ENCODE data around the gene CCDC85C.

Gene CCDC85C

DNA sequence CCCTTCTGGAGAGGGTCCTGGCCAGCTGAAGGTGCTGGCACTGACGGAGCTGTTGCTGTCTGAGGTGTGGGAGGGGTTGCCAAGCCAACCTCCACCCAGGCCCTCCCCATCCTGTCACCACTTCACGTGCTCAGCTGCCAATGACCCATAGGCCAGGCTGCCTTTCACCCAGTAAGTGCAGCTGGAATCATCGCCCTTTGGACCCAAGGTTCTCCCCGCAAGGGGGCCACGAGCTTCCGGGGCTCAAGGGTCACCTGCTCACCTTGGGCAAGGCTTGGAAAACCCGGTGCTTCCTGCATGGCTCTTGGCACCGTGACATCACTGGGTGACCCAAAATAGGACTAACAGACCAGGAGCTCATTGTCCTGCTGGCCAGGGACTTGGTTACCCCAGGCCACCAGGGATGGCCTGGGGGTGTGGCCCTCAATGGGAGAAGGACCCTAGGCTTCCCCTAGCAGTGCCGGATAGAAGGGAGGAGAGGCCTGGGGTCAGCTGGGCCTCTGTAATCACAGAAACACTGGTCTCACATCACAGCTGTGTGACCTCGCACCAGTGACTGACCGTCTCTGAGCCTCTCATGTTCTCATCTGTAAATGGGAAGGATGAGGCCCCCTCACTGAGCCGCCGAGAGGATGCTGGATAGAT is 51.3 kb downstream of the CCDC85C start:
- no peak for DNase-seq

DNA sequence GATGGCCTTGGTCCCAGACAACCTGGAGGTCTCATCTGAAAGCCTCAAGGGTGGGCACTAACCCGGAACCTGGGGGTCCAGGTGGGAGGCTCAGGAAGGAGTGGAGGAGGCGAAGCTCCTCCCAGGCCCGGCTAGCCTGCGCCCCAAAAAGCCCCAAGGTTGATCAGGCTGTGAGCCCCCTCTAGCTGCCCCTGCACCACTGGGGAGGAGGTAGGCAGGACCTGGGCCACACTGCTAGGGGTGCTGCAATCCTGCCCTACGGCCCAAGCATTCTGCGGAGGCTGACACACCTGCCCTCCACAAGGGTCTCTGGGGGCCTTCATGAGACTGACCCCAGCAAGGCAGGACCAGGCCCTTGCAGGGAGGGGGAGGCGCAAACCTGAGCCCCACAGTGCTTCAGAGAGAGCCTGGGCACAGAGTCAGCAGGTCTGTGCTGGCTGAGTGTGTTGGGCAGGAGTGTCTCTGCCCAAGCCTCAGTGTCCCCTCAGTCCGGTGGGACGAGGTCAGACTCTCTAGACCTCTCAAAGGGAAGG is 51.9 kb downstream of the CCDC85C start:
- no peak for DNase-seq

DNA sequence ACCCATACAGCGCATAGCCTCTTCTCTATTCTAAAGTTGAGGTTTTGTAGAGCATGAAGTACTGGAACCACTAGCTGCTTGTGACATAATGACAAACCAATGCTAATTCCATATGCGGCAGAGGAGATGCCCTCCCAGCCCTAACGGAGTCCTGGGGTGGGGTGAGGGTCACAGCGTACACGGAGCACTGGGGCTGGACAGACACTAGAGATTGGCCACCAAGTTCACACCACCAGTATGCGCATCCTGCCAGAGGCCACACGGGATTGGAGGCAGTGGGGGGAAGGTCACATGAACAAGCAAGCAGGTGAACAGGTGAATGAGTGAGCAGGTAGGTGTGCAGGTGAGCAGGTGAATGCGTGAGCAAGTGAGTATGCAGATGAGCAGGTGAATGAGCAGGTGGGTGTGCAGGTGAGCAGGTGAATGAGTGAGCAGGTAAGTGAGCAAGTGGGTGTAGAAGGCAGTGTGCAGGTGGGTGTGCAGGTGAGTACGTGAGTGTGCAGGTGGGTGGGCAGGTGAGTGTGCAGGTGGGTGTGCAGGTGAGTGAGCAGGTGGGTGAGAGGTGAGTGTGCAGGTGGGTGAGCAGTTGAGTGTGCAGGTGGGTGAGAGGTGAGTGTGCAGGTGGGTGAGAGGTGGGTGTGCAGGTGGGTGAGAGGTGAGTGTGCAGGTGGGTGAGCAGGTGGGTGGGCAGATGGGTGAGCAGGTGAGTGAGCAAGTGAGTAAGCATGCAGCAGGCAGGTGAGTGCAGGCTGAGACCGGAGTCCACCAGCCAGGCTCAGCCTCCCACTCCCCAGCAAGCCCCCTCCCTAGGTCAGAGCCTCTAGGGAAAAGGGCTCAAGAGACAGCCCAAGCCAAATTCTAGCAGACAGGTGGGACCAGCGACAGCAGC is 52.7 kb downstream of the CCDC85C start:
- DNase-seq: no peak

DNA sequence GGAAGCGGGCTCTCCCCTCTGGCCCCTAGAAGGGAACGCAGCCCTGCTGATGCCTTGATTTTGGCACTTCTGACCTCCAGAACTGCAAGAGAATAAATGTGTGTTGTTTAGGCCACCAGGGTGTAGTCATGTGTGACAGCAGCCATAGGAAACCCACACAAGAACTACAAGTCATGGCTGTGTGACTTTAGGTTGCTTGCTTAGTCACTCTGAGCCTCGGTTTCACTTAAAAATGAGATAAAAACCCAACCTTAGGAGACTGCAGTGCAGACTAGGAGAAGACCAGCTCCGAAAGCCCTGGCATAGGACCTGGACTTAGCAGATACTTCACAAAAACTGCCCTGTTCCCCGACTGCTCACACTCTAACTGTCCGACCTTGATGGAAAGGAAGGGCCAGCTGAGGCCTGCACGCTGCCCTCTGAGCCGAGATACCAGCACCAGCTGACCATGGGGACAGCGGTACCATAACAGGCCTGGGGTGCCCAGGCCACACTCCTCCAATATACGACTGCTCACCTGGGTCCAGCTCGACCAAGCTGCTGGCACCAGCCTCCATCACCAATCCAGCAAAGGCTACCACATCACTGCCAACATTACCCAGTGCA is 53.5 kb downstream of the CCDC85C start:
- no peak for DNase-seq

DNA sequence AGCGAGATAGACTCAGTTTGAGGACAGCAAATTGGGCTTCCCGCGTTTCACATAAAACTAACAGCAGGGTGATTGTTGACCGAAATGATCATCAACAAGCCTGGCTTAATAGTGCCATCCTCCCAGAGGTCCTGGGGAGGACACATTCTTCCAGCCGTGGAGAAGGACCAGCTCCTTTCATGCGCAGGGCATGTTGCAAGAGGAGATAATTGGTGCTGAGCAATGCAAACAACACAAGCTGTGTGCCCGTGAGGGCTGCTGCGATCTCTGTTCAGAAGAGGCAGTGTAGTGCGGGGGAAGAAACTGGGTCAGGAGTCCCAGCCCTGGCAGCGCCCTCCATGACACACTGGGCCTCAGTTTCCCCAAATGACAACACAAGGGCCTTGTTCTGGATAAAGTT is 54.3 kb downstream of the CCDC85C start:
- DNase-seq: no peak

DNA sequence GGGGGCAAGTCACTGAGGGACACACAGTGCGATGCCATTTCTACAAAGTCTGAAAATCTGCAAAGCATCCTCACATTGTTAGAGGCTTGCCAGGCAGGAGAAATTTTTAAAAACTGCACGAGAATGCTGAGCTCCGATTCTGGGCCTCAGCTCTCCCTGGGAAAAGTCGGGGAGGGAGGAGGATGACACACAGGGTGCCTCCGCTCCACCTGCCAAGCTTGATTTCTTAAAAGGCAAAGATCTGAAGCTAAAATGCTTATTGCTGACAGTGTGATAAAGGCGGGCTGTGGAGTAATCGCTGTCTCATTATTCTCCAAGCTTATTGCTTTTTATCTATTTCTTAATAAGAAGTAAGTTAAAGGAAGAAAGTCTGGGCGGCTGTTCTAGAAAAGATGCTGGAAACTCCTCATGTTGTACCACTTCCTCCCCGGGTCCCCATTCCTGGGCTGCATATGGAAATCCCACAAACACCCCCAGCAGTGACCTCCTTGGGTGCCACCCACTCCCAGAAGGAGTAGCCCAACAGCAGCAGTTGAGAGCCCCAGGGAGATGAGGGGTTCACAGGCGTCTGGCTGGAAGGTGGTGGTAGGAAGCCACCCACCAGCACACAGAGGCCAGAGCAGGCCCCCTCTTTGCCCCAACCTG is 55.0 kb downstream of the CCDC85C start:
- no peak for DNase-seq

DNA sequence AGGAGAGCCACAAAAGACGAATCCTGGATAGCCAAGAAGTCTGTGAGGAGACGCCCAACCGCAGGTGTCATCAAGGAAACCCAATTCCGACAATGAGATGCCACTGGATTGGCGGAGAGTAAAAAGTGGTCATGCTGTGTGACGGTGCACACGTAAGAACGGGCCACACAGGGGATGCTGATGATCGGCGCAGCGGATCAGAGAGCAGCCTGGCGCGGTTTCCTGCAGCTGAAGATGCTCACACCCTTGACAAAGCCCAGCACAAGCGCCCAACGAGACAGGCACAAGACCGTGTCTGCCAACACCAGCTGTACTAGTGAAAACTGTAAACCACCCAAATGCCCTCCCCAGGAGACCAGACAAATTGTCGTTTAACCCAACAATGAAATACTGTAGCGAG is 55.8 kb downstream of the CCDC85C start:
- no peak for DNase-seq

DNA sequence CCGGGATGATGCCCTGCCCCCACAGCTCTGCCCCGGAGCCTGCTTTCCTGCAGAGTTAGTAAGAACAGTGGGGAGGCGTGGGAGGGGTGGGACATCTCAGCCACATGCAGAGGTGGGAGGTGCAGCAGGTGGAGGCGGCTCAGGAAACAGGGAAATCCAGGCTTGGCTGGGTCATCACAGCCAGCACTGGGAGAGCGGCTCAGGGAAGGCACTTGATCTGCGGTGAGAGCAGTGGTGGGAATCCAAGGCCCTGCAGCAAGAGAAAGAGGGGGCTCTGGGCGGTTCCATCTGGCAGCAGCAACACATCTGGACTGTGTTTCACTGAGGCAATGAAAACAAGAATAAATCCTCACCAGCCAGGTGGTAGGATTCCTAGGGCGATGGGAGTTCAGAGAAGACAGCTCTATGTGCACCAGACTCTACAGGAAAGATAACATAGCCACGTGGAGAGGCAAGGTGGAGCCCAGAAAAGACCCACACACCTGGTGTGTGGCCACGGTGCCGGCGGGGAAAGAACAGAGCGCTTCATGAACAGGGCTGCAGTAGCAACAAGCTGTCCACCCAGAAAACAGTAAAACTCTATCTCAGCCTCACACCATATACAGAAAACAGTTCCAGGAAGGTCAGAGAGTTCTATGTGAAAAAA is 57.6 kb downstream of the CCDC85C start:
- DNase-seq: no peak

DNA sequence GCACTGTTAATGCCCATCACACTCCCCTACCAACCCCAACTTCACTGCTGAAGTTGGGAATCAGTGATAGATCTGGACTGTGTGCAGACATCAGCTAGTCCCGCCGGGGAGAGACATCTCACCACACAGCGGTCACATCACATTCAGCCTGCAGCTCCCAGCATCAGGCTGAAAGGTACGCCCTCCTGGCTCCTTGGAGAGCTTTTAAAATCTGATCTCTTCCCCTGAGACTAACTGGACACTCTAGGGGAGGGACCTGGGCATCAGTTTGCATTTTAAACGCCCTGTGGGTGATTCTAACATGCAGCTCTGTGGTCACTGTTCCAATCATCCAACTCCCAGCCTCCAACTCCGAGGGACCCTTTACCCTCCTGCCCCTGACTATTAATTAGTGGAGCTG is 58.4 kb downstream of the CCDC85C start:
- DNase-seq: no peak

DNA sequence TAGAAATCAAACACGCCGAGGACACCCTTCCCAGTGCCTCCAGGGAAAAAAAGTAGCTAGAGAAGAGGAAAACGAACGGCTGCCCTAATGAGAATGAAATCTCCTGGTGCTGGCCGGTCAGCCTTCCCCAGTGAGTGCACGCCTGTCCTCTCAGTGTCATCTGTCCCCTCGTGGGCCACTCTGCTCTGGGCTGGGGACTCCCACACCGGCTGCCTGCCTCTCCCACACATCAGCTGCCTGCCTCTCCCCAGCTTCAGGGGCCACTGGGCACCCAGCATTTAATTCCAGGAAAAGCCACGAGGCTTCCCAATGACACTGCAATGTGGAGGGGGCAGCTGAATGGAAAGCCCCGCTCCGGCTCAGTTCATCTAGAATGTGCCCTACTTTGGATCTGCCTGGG is 59.0 kb downstream of the CCDC85C start:
- no peak for DNase-seq

DNA sequence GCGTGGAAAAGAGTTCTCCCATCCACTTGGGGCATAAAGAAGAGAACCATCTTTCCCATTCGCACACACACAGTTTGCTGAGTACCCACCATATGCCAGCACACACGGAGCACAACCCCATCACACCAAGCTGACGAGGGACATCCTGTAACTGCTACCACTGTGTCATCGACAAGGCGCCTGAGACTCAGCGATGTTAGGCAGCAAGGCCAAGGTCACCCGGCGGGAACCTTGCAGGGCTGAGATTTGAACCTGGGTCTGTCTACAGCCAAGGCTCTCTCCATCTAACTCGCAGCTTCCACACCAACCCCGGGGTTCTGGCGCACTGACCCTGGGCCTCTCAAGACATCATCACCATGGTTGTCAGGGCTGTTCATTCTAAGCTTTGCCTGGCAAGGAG is 60.0 kb downstream of the CCDC85C start:
- no peak for DNase-seq

DNA sequence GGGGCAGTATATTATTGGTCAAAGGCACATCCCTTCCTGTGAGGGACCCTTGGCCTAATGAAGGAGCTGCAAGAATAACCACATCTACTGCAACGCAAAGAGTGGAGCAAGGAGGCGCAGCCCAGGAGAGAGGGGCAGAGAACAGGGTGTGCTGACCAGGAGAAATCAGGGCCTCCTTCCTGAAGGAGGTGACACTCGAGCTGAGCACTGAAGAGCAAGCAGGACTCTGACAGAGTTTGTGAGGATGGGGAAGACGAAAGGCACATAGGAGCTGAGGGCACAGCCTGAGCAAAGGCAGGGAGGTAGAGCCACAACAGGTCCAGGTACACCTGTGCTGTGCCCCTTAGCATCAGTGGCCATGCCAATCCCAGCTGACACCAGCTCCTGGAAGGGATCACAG is 60.6 kb downstream of the CCDC85C start:
- no peak for DNase-seq

DNA sequence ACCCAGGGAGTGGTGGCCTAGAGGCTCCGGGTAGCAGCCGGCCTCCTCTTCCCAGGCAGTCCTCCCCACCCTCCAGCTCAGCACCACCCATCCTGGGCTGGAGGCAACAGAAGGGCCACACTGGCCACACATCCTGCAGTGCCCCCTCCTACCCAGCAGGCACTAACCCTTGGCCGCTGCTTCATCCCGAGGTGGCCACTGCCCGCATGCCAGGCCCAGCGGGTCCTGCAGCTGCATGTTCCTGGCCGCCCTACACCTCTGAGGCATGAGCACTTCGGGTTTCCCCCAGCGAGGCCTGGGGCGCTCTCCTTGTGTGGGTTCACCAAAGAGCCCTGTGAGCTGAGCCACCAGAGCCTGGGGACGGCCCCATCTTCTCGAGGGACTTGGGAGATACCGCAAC is 61.4 kb downstream of the CCDC85C start:
- no peak for DNase-seq

DNA sequence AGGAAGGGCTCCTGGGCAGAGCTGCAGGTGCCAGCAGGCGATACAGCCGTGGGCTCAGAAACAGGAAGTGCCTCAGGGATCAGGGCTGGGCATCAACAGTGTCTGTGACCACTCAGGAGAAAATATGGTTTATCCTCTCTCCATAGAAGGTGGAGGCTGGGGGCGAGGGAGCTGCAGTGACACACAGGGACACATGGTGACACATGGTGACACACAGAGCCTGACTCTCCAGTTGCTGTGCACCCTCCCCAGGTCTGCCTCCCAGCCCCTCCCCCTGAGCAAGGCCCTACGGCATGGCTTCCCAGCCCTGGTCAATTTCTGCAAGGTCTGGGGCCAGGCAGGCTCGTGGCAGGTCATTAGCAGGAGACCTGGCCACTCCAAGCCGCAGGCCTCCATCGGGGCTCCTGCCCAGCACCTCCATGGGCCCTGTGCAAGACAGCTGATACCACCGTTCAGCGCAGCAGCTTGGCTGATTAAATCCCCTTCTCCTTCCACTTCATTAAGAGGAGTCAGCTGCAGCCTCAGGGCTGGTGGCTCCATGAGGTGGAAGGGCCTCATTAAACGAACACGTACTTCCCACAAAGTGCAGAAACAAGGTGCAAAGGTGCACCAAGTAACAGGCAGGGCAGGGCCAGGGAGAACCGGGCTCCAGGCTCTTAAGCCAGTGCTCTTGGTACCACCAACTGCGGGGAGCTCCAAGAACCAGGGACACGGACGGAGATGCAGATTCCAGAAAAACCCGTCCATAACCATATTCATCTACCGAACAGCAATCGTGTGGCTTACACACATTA is 62.1 kb downstream of the CCDC85C start:
- DNase-seq: no peak

DNA sequence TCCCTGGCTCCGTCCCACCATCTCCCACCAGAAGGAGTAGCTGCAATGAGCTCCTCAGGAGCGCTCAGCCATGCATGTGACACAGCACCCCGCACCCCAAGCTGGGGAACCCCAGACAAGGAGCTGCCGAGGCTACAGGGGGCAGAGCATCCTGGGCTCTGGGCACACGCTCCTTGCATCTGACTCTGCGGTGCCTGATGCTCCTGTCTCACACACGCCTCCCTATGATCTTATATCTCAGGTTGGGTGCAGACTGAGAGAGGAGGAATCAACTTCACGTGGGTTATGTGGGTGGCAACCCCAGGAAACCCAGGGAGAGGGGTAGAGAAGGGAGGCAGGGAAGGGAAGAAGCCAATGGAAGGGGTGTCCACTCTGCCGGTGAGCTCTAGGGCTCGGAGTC is 62.8 kb downstream of the CCDC85C start:
- no peak for DNase-seq

DNA sequence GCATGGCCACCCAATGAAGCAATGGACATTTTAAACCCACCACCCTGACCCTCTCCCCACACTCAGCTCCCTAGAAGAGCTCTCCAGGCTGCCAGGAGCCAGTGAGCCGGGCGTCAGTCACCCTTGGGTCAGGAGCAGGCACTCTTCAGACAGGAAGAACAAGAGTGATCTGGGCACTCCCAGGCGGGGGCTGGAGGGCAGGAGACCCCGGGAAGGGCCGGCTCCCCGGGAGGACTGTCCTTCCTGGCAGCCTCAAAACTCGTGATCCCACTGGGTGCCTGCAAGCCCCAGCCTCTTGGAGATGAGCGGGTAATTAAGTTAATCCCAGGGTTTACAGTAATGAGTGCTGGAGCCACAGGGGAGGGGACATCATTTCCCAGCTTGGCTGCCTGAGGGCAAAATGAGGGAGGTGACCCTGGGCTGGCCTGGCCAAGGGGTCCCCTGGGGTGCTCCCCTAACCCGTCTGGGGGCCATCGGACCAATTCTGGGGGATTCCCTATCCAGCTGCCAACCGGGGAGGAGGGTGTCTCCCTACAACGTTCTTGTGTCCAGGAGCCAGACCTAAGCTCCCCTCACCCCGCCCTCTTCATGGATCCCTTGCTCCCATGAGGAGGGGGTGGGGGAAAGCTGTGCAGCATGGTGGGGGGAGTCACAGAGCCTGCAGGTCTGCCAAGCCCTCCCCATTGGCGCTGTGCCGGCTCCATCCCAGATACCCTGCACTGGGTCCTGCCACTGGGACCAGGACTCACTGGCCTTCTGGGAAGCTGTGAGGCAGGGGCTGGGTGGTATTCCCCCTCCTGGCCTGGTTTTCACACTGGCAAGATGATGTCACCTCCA is 63.6 kb downstream of the CCDC85C start:
- DNase-seq: no peak

DNA sequence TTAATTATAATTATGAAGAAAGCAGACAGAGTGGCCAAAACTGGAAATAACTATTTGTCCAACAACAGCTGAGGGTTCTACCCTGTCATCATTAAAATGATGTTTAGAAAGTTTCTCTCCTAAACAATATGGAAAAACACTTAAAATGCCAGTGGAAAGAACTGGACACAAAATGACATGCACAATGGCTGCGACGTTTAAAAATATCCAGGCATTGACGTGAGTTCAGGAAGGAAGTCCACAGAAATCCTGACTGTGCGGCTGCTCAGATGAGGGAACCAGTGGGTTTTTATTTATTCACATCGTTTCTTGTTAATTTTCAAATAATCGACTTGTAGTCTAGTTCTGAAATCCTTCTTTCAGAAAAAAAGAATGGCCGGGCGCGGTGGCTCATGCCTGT is 64.5 kb downstream of the CCDC85C start:
- no peak for DNase-seq

DNA sequence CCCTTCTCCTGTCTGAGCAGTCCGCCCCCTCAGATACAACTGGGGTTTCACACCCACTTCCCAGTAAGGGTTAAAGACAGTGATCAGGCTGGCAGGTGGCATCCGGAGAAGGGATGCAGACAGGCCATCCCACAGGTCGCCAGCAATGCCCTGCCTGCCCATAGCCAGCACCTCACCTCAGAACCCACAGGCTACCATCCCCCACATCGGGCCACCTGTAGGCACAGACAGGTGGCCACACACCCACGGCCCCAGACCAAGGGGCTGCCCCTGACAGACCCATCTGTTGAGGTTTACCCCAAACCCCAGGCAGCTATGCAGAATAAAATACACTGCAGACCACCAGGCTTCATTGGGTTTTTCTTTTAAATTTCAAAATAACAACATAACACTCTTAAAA is 65.3 kb downstream of the CCDC85C start:
- DNase-seq: no peak

DNA sequence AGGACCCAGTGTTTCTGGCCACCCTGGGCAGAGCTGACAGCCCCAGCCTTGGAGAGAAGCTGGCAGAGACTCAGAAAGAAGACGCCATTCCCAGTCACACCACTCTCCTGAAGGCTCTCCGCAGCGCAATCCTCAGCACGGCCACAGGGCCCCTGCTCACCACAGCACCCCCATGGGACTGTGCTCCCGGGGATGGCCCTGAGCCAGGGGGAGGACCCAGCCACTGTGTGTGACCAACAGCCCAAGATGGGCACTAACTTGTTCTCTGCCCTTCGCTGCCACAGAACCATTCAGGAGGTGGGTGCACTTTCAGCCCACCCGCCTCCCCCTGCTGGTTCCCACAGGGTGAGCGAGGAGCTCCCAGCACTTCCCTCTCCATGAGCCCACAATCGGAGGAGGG is 65.7 kb downstream of the CCDC85C start:
- DNase-seq: no peak

DNA sequence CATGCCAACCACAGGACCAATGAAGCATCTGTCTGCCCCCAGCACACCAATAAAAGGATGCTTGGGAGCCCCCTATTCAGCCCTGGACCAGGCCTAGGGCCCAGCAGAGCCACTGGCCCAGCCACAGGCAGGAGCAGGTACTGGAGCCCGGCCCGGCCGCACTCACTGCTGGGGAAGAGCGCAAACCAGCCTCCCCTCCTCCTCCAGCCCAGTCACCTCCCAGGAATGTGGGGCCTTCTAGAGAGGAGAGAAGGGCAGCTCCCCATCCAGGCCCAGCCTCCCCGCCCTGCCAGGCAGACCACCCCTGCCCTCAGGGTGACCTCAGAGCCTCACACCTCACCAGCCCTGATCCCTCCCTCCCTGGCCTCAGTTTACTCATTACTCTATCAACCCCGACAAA is 66.6 kb downstream of the CCDC85C start:
- DNase-seq: peak; percentile 79

Measured in 8988T (cell line).